ENCODE results near the gene RNASEH2A. TPM values are rescaled to one million over a fixed set of nuclear protein-coding genes. Genes with fewer than 3 reads are reported as not detected.

Gene RNASEH2A
- total RNA-seq, 1 experiment from 2014 or later: 79.5 TPM

- Mint-ChIP-seq H3K27ac (no peak overlapping the region; a peak in 1 of 7 replicates), H3K36me3 (ENCODE audit: insufficient read depth in 1 of 3, low read depth in 3 of 3) (peaks cover 0 to 7% (median 5%) of the 10 kb centered on the region in 3 experiments; a peak in 5 of 7 replicates), H3K27me3 (ENCODE audit: low read depth) (peaks cover 8% of the 10 kb centered on the region), H3K4me1 (peaks cover 40 to 41% of the 10 kb centered on the region in 2 experiments), H3K9me3 (no peaks in the 10 kb centered on the region), H3K4me3 (peak overlapping the region; percentile 85 to 87)
- Histone ChIP-seq H2AK5ac (ENCODE audit: insufficient read length, low read length) (no peak overlapping the region), H3K9me3 (ENCODE audit: control insufficient read depth, low read depth, low read length) (no peaks in the 10 kb centered on the region), H3K14ac (ENCODE audit: insufficient read depth, low read length) (peak overlapping the region; percentile 92; the same call in 1 of the 2 replicates), H4K91ac (ENCODE audit: insufficient read length, low read depth, low read length) (no peak overlapping the region), H2BK15ac (ENCODE audit: low read depth, low read length) (no peak overlapping the region), H3K4me2 (ENCODE audit: insufficient read depth, insufficient read length, low read length) (peak overlapping the region; percentile 48), H2BK120ac (ENCODE audit: low read depth, low read length, poor library complexity, severe bottlenecking) (no peak overlapping the region), H4K5ac (ENCODE audit: insufficient read length, low read depth, low read length) (no peak overlapping the region), H3K79me1 (ENCODE audit: insufficient read depth, low read depth, low read length, poor library complexity, severe bottlenecking) (no peaks in the 10 kb centered on the region), H4K8ac (replicated peaks; ENCODE audit: insufficient read length, low read depth, low read length) (no peak overlapping the region), H2AFZ (ENCODE audit: low read length) (no peak overlapping the region), H3K23me2 (ENCODE audit: insufficient read length, low read depth, low read length, poor library complexity, severe bottlenecking) (peaks cover 37% of the 10 kb centered on the region), H3K4me1 (ENCODE audit: insufficient read depth, low read length) (peaks cover 2% of the 10 kb centered on the region; the same call in 1 of the 2 replicates), H3K27me3 (ENCODE audit: insufficient read depth, low read length) (no peaks in the 10 kb centered on the region; the same call in 1 of the 2 replicates), H3K4ac (ENCODE audit: low read depth, low read length) (no peak overlapping the region), H3T11ph (ENCODE audit: low read length) (no peak overlapping the region), H2BK20ac (ENCODE audit: low read depth, low read length, poor library complexity, severe bottlenecking) (no peak overlapping the region), H3K23ac (ENCODE audit: insufficient read length, low read depth, low read length) (no peak overlapping the region), H3K56ac (ENCODE audit: insufficient read length, low read depth, low read length) (no peak overlapping the region), H4K20me1 (ENCODE audit: control insufficient read depth, insufficient read depth, insufficient read length) (no peaks in the 10 kb centered on the region), H3K18ac (ENCODE audit: insufficient read length, low read depth, low read length) (peak overlapping the region; percentile 82), H2BK12ac (ENCODE audit: insufficient read length, low read depth, low read length) (no peak overlapping the region), H3K27ac (ENCODE audit: insufficient read length, low read depth, low read length) (no peak overlapping the region), H3K79me2 (ENCODE audit: insufficient read depth, low read length) (no peaks in the 10 kb centered on the region), H2BK5ac (ENCODE audit: insufficient read length, low read length) (no peak overlapping the region), H3K9ac (ENCODE audit: extremely low read depth, insufficient read length, low read length) (peak overlapping the region; percentile 59)
- no CpG with 5 or more reads among the region's 84 CpGs for WGBS (ENCODE audit: extremely low coverage, insufficient read length, low lambda C conversion rate)
- no peak for TF ChIP-seq CTCF (conservative IDR thresholded peaks at IDR 0.05)
- DNase-seq: peak; percentile 84
Observed at GRCh38 chr19:12792051-12792852, 14.1 kb upstream of the RNASEH2A start.
